HK-2 (cell line): Measurements from ENCODE around the gene FAM131A.

Experiments
- DNase-seq: peaks from one replicate; pipeline ENCODE4 v3.0.0-alpha.2; 2018; ENCODE audit not compliant: unreplicated experiment

FAM131A gene

DNA sequence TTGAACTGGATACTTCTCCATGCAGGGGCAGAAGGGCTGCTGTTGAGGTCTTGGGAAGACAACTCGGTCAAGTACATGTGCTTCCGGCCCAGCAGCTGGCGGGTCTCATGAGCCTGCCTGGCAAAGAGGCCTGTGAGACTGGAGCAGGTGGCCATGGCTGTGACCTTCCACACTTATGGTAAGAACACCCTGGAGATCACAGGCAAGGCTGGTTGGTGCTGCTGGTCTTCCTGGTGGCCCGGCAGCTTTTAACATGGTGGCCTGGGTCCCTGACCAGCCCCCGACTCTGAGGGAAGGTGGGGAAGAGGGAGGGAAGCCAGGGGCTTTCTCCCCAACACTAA, 57.9 kb downstream of the FAM131A start:
- DNase-seq: no peak
